Hepatocyte (in vitro differentiated cells): ENCODE data around the gene ACOXL.

ENCODE experiments used
- CTCF ChIP-seq: fragments of 200-600 bp; sonication (generic); IDR thresholded peaks from 2 replicates; pipeline ENCODE4 v1.5.1; 2016; ENCODE audit warnings: antibody characterized with exemption, mild to moderate bottlenecking; ENCODE audit not compliant: poor library complexity
- EZH2 ChIP-seq: fragments of 200-600 bp; sonication (generic); IDR thresholded peaks from 2 replicates; pipeline ENCODE4 v1.6.1; 2016; ENCODE audit warnings: antibody characterized with exemption, mild to moderate bottlenecking, borderline replicate concordance

DNA sequence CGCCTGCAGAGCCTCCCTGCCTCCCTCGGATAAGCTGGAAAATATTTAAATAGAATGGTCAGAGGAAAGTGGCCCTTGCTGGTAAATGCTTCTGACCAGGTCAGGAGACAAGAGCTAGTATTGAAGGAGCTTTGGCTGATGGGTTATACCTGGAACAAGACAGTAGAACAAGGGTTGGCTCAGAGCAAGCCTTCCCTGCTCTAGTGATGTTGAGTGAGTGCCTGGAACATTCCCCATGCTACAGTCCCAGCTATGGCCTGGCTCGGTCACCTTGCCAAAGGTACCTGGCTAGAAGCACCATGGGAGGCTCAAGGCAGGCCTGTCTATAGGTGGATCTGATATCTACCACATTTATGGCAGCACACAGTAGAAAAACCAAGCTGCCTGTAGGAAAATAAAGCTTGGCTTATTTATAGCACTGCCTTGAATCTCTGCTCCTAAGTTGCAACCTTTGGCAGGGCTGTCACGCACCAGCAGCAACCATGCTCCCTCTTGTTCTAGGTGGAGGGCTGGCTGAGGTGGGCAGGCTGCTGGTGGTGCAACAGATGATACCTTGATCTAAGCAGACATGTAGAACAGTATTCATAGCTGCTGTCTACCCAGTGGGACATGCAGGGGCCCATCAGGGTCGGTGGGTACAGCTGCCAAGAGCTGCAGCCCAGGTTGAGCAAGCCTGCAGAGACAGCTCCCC is 321.6 kb downstream of the ACOXL start:
- TF ChIP-seq EZH2 (no peak), CTCF (no peak)
